Middle frontal gyrus (tissue), 1 donor: ENCODE data around the gene CCDC86.

Source experiments
- DNase-seq: peaks from one replicate; pipeline ENCODE4 v3.0.0-alpha.2; 2015; ENCODE audit warnings: low spot score; ENCODE audit errors: extremely low spot score

Gene CCDC86

DNA sequence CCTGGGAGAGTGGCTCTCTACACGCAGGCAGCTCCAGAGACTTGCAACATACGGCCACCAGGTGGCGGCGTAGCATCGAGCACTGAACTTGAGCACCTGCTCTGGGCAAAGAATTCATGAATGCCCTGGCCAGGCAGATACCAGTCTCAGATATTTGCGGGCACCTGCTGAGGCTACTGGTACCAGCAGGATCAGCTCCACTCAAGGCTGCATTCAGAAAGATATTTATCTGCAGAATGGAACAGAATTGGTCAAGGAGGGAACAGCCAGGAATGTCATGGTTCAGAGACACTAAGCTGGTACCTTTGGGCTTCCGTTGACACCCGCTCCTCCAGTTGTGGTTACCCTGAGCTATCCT is 10.8 kb upstream of the CCDC86 start:
- DNase-seq = peak; percentile 84

DNA sequence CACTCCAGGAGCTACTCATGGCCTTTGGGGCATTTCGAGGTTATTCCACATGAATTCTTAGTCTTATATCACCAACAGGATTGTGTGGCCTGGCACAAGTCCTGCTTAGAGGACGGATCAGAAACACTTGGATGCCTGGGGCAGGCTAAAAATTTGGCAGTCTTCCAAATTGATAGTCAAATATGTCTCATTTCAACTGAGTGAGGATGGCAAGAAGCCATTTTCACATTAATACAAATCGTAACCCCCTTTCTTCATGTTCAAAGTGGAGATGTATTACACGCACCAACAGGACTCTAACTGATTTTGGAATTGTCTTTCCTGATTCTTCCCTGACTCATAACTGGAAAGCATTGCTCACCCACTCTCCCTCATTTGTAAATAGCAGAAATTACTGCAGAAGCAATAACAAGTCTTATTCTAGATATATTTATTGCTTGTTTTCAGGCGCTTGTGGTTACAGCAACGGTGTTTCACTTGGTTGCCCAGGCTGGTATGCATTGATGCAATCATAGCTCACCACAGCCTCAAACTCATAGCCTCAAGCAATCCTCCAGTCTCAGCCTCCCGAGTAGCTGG is 10.3 kb upstream of the CCDC86 start:
- DNase-seq = no peak

DNA sequence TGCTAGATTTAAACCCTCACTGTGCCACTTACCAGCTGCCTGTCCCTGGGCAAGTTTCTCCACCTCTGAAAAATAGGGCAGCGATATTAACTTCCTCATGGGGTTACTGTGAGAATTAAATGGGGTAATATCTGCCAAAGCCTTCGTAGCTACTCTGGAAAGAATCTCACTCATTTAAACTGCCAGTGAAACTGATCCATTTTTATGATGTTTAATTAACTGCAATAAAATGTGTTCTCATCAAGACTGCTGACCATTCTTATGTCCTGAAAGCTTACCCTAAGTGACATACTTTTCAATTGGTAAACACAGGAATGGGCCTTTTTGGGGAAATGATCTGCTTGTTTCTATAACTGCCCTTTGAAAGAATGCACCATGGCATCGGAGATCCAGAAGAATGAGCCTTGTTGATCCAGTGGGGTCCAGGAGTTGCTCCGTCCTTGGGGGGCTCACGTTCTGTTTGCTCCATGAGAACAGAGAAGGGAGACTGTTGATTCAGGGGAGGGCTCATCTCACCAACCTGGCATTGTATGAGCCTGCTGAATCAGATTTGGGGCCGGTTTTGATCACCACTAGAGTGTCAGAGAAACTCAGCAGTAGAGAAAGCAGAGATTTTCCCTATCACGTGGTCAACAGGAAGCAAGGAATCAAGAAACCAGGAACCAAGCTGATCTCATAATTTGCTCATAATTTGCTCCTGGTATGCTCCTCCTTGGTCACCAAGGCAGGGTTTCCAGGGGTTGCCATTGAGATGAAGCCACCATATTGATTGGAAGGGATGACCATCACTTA is 7.0 kb upstream of the CCDC86 start:
- DNase-seq = no peak

DNA sequence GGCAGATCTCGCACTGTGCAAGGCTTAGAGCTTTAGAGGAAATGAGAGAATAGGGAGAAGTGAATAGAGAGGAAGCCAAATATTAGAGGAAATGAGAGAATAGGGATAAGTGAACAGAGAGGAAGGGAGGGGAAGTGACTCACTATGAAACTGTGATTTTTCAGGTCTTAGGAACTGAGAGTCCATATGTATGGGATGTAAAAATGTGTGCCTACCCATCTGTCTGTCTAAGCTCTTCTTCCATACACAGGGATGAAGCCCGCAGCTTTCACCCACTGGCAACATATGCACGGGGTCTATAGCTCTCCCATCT is 6.4 kb upstream of the CCDC86 start:
- no peak for DNase-seq

DNA sequence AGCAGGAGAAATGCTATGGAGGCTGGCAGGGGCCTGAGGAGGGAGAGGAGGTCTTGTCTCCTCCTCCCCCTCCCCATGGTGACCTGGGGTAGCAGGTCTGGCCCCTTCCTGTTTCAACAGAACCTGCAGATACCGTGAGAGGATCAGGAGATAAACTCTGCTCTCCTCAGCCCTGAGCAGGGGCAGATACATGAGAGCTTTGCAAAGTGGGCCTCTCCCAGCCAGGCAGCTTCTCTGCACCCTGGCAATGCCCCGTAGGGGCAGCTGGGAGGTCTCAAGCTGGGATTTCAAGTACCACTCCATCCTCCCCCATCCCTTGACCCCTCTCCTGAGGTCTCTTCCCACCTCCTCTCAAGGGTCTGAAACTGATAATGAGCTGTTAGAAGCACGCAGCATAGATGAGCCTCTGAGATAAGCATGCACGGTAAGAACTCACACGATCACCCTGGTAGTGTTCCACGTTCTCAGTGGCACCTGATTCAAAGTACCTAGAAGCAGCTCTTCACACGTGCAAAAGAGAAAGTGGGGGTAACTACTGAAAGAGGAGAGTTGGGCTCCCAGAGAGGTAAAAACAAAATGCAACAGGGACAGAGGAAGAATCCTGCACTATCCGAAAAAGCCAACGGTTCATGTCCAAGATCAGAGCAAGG is 4.9 kb upstream of the CCDC86 start:
- DNase-seq = no peak

DNA sequence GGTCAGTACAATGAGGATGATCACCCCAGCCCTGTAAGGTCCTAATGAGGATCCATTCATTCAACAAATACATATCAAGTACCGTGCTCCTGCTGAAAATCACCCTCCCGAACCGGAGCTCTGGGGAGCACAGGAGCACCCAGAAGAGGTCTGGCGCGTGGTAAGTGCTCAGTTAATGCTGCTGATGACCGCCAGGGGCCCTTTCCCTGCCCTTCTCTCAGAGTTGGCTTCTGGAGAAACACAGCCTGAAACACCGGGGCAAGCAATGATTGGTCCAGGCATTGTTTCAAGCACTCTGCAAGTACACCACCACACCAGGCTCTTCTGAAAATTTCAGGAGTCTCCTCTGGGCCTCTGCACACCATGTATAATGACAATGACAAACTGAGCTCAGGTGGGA is 3.8 kb upstream of the CCDC86 start:
- DNase-seq = no peak

DNA sequence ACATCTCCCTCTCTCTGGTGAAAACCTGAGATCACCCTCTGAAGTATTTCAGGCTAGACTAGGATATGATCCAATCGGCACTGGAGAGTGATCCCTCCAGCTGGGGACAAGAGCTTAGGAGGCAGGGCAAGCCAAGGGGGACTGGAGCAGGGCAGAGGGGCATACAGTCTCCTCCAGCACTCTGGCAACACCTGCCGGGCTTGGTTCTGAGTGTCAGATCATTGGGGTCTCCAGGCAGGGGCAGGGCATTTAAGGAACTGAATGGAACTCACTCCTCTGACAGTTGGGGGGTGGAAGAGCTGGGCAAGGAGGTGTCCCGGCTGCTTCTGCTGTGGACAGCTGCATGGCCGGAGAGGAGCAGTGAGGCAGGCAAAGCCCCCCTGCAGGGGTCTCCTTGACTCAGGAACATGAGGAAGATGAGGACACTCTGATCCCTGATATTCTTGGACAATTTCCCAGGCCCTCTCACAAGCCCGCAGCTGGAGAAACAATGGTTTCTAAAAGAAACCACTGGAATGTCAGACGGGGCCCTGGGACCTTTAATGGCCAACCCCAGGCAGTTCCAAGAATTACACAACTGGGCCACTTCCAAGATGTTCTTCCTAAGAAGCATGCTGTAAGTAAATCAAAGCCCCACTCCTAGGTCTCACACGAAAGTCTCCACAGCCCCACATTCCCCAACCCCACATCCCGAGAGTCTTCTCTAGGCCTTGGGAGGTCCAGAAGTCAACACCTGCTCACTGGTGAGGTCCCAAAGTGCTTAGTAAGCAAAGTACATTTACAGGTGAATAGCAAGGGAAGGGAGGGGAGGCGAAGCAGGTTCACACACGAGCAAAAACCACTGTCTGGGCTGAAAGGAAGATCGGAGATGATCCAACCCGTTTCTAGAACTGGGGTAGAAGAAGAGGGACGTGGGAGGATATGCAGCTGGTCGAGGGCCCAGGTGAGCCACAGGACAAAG is 1.2 kb upstream of the CCDC86 start:
- no peak for DNase-seq

DNA sequence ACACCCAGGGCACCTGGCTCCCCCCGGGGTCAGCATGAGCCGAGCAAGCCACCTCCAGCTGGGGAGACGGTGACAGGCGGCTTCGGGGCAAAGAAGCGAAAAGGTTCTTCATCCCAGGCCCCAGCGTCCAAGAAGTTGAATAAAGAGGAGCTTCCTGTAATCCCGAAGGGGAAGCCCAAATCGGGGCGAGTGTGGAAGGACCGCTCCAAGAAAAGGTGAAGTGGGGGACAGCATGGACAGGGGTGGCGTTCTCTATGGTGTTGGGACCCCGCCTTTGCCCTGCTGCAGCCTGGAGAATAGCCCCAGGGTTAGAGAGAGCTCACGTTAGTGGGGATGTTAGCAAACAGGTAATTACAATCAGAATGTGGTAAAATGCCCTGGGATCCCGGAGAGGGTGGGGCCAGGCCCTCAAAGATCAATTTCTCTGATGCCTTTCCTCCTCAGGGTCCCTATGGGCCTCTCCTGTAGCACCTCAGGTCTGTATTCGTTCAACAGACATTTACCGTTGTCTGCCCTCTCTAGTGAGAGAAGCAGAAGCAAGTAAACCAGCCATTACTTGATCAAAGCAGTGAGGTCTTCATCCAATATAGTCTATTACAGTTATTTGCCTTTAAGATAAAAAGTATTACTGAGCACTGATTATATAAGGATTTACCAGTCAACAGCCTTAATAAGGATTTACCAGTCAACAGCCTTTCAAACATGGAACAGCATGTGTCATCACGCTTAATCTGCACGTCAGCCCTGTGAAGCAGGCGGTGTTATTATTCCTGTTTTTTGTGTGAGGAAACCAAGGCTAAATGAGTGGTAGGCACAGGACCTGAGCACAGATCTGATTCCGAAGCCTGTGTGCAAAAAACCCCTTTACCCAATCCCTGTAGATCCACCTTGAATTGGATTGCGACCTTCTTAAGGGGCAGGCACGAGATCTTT is 1.0 kb downstream of the CCDC86 start:
- no peak for DNase-seq

DNA sequence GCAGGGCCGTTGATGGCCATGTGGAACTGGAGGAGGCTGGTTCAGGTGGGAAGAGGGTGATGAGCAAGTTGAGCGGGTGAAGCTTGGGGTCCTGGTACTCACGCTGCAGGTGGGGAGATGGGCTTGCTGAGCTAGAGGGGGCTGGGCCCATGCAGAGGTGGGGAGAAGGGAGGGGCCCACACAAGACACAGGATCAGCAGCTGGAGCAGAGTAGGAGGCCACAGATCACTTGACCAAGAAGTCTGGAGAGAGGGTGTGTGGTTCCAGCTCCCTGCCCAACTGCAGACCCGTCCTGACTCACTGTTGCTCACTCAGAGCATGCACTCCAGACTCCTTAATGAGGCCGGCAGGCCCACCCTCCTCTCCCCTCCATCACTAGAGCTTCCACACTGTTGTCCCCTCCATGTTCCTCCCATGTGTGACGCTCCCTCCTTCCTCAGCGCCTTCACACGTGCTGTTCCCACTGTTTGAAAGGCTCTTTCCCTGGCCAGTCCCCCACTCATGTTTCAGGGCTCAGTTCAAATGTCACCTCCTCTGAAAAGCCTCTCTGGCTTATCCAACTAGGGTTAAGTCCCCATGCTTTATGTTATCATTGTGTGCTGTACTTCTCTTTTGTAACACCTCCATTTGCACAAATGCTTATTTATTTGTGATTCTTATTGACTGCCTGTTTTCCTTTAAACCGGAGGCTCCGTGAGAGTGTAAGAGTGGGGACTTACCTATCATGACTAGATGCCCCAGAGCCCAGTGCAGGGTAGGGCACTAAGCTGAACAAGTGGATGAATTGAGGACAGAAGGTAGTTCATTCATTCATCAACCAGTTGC is 2.3 kb downstream of the CCDC86 start:
- no peak for DNase-seq

DNA sequence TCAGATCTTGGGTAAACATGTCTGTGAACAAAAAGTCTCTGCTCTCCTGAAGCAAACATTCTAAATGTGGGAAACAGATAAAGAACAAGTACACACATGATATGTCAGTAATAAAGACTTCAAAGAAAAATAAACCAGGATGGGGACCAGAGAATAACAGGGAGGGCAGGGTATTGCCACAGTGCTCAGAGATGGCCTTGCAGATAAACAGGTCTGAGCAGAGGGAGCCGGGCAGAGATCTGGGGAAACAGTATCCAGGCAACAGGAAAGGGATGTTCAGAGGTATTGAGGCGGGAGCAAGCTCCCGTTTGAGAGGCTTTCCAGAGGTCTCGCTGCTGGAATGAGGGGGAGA is 2.9 kb downstream of the CCDC86 start:
- no peak for DNase-seq

DNA sequence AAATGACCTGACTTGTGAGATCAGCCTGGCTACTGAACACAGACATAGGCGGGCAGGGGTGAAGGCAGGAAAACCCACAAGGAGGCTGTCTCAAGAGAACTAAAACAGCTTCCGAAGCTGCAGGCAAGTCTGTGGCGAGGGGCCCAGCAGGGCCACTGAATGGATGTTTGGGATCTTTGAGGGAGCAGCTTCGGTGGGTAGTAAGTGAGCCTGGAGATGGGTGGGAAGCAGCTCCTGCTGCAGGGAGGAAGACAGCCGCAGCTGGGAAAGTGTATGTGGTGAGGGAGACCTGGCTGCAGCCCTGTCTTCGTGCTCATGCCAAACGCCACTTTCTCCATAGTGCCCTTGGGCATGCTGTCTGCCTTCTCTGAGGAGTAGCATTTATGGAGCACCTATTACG is 3.4 kb downstream of the CCDC86 start:
- DNase-seq = no peak

DNA sequence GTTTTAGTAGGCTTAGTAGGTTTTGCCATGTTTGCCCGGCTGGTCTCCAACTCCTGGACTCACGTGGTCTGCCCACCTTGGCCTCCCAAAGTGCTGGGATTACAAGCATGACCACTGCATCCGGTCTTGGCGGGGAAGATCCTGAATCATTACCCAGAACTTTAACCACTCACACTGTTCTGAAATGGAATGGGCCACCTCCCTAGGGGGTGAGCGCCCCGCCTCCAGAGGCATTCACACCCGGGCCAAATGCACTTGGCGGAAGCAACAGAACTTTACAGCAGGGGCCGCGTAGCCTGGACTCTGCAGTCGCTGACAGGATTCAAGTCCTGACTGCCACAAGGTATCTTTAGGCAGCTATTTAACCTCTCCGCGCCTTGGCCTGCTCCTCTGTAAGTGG is 5.4 kb downstream of the CCDC86 start:
- DNase-seq = no peak

DNA sequence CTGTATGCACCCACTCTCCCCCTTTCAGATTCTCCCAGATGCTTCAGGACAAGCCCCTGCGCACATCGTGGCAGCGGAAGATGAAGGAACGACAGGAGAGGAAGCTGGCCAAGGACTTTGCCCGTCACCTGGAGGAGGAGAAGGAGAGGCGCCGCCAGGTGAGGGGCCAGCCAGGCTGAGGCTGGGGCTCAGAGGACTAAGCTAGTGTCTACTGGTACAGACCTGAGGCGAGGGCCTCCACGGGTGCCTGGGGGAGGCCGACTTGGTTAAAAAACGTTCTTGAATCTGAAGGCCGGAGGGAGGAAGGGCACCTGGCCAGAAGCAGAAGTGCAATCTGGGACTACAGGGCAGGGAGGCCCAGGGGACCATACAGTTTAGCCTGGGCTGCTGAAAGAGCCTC is 6.0 kb downstream of the CCDC86 start:
- no peak for DNase-seq

DNA sequence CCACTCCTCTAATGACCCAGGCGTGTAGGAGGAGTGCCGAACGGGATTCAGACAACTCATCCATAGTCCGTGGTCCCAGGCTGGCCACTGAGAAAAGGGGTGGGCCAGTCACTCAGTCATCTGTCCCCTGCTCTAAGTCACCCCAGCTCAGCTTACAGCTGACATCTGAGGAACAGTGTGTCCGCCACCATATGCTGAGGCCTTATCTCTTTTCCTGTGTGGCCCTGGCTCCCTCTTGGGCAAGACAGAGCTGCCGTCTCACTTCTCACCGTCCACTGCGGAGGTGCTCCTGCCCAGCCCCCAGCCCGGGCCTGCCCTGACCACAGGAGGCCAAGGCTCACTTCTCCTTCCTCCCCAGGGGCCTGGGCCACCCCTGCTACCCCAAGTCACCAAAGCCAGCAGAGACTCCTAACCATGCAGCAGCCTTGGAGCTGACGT is 6.8 kb downstream of the CCDC86 start:
- no peak for DNase-seq

DNA sequence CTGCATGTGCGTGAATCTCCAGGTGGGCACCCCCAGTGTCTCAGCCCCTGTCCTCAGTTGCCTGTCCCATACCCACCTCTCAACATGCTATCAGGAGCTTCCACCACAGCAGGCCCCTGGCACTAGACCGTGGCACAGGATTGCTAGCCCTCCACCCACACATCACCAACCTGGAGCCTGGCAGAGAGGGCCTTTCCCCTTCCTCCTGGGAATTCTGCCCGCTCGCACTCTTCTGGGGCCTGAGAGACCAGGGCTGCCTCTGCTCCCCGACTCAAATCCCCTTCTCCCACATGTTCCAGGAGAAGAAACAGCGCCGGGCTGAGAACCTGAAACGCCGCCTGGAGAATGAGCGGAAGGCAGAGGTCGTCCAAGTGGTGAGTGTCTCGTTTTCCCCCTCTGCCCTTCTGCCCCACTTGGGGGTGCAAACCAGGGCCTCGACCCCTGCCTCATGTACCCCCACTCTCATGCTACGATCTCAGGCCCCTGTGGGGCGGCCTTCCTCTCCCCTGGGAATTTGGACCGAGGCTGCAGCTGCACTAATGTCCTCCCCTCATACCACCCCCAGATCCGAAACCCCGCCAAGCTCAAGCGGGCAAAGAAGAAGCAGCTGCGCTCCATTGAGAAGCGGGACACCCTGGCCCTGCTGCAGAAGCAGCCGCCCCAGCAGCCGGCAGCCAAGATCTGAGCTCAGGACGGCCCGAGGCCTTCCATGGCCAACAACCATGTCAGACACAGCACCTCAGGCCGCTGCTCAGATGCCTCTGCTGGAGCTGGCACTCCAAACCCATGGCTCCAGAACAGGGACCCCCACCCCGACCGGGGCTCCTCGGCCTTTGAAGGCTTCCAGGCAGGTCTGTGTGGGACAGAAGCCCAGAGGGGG is 8.0 kb downstream of the CCDC86 start:
- no peak for DNase-seq

DNA sequence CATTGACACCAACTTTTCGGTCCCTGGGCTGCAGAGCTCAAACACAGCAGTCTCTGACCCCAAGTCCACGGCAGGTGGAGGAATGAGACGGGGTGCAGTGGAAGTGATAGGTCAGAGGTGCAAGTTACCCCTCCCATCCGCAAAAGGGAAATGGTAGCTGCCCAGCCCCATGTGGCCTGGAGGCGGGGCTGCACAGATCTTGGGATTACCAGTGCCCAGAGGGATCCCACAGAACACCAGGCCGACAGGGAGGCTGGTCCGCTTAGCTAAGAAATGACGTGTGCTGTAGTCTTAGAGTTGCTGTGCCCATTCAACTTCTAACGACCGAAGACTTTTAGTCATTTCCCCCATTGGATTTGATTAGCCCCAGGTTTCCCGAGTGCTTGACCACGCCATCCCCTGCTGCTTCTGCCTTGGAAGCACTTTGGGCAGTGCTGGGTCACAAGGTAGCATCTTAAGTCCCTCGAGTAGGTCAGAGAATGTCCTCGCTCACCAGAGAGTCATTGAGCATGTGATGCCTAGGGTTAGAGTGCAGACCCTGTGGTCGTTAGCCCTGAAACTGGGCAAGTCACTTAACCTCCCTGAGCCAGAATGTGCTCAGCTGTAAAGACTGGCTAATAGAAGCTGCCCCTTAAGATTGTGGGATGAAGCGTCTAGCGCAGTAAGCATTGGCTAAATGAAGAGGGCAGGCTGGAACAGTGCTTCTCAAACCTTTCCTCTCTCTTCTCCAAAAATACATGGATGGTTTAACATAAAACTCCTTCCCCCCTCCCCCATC is 9.6 kb downstream of the CCDC86 start:
- no peak for DNase-seq

DNA sequence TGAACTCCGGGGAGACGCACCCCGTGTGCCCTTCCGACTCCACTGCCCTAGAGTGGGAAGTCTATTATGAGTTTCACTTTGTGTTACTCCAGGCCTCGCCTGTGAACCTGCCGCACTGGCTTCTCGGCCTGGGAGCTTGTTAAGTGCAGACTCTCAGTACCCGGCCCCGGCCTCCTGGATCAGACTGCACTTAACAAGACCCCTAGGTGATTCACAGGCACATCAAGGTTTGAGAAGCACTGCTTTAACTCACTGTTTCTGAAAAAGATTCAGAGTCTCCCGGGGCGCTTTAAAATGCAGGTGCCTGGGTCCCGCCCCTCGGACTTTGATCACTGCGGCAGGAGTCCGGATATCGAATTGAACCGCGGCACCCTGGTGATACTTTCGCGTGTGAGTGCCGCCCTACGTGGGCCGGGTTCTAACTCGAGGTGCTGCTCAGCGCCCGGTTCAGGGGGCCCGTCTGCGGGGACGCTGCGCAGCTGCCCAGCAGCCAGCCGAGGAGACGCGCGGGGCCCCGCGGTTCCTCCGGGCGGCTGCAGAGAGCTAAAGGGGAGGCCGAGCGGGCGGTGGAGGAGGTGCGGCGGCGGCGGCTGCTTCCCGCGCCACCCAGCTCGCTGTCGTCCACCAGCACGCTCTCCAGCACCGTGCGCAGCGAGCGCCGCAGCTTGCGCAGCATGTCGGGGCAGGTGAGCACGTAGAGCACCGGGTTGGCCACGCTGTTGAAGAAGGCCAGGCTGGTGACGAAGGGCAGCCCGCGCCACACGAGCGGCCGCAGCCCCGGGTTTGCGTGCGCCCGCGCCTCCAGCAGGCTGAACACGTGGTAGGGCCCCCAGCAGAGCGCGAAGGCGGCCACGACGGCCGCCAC is 10.4 kb downstream of the CCDC86 start:
- no peak for DNase-seq
